Measurements from ENCODE around the gene FBXO8.

GRCh38 chr4:174252412-174252811 is 31.1 kb downstream of the FBXO8 start:
- no peak for TF ChIP-seq CTCF (IDR thresholded peaks at IDR 0.05; ENCODE audit: low read depth, low read length, poor library complexity, severe bottlenecking)
- no peak for TF ChIP-seq EZH2phosphoT487 (IDR thresholded peaks at IDR 0.05; ENCODE audit: borderline replicate concordance, low read length)
